Left kidney (tissue), 2 donors: ENCODE measurements around the gene SLC13A4. TPM values are rescaled to one million over a fixed set of nuclear protein-coding genes. Genes with fewer than 3 reads are reported as not detected.
A peak's percentile ranks its signal among the peaks of the same experiment; 100 is the strongest.
"Not testable (repeated sequence)": the region's sequence is repeated elsewhere in the genome, so short reads cannot be mapped to it uniquely, and the experiment has no call there.

ENCODE experiments used
- DNase-seq: peaks from one replicate; pipeline ENCODE4 v3.0.0-alpha.2; 2013
- polyA plus RNA-seq: library from polyadenylated mRNA; unstranded; fragments of 120-200 nt; gene quantifications from one replicate; pipeline ENCODE4 v1.2.1, GENCODE V29; 2013; ENCODE audit not compliant: insufficient read length

SLC13A4 gene
- polyA plus RNA-seq, 1 donor: 6.2 TPM

DNA sequence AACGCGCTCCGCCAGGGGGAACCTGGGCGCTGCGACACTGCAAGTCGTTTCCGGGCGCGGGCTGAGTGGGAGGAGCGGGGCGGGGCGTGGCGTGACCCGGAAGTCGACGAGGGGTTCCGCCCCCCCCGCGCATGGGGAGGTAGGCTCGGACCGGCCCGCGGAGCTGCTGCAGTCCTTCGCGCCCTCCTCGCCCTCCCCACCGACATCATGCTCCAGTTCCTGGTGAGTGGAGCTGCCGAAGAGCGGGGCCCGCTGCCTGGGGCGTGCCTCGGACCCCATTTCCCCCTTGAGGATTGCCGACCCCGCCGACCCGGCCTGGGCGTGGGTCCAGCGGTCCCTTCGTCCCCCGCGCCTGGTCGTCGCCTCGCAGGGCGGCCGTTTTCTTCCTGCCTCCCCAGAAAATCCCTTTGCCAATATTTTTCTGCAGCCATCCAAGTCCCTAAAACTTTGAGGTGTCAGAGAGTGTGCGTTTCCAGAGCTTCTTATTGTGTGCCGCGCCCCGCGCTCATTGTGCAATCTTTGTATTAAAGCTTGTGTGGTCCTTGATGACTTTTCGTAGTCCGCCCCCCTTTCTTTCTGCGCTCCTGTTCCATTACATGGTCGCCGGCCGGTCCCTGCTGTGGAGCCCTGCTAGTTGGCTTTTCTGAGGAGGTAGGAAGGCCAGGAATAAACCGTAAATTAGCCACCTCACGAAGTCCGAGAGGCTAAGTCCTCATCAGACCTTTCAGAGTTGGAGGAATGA, 65.4 kb downstream of the SLC13A4 start, which contains the start of gene STMP1:
STMP1 (plus strand) TSS at position 142 of the 742 bp plus-strand sequence.
- peak; percentile 93 for DNase-seq

DNA sequence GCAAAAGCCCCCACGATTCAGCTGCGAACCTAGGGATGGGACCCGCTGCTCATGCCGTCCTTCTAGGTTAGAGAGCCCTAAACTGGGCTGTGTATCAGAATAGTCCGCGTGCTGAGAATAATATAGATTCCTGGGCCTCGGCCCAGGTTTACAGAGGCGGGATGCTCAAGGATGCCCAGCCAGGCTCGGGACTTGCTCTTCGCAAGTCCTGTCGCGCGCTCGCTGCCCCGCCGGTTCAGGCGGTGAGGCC, 65.9 kb downstream of the SLC13A4 start:
- no peak for DNase-seq

- DNase-seq: no peak
Measured at GRCh38 chr7:135661311-135662122, 66.5 kb downstream of the SLC13A4 start.

DNA sequence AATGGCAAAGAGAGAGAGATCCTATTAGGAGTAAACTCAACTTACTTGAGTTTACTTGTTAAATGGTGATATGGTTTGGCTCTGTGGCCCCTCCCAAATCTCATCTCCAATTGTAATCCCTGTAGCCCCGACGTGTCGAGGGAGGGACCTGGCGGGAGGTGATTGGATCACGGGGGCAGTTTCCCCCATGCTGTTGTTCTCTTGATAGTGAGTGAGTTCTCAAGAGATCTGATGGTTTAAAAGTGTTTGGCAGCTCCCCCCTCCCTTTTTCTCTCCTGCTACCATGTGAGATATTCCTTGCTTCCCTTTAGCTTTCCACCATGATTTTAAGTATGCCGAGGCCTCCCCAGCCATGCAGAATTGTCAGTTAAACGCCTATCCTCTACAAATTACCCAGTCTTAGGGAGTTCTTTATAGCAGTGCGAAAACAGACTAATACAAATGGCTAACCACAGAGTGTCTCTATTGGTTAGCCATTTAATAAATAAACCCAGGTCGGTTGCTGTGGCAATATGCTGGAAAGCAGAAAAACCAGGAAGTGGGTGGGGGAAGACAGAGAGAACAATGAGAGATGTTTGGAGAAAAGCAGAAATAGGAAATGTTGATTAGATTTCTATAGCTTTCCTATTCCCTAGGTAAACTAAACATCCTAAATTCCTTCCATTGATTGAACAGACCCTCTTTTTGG, 68.7 kb downstream of the SLC13A4 start:
- no peak for DNase-seq

DNA sequence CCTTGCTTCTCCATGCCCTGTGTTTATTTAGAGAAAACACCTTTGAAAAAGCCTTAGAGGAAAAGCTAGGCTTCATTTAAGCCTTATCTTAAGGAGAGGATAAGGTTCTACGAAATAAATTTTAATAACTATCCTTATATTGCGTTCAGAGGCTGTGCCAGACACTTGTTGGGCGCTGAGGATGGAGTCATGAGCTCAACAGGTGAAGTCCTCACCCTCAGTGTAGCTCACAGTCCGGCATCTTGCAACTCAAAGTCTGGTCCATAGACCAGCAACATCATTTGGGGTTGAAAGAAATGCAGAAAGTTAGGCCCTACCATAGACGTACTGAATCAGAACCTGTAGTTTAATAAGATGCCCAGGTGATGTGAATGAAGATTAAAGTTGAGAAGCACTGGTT, 69.4 kb downstream of the SLC13A4 start:
- DNase-seq: no peak

- DNase-seq: no peak
Measured at GRCh38 chr7:135653340-135654080, 74.5 kb downstream of the SLC13A4 start.

- DNase-seq: no peak
Measured at GRCh38 chr7:135650831-135651573, 77.0 kb downstream of the SLC13A4 start.

DNA sequence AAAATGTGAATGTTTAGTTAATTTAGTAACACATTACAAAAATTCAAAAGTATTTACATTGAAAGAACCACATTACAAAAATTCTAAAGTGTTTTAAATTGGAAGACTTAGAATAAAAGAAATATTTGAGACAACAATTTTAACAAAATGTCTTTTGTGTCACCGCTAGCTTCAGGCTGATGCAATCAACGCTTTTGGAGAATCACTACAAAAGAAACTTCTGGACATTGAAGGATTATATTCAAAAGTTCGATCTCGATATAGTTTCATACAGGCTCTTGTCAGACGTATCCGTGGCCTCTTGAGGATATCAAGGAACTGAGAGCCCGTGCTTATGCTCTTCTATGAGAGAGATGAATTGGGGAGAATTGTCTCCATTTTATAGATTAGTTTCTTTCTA, 79.8 kb downstream of the SLC13A4 start:
- no peak for DNase-seq

GRCh38 chr7:135647755-135648154, 80.2 kb downstream of the SLC13A4 start:
- DNase-seq: no peak

- DNase-seq: no peak
Measured at GRCh38 chr7:135645296-135645904, 82.6 kb downstream of the SLC13A4 start.

DNA sequence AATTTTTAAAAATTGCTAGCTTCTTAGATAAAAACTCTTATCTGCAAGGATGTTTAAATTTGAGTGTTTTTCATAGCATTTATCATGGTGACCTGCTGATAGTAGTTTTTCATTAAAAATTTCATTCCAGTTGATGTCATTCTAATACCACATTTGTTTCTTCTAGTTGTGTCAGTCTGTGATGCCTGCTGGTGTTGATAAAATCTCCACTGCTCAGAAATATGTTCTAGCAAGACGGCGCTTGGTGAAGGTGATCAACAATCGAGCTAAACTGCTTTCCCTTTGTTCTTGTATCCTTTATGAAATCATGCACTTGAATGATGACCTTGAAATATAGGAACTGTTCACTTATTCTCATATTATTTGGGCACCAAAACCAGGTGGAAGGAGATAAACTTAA, 83.3 kb downstream of the SLC13A4 start:
- no peak for DNase-seq

- no peak for DNase-seq
Measured at GRCh38 chr7:135644154-135644553, 83.8 kb downstream of the SLC13A4 start.

GRCh38 chr7:135639690-135640089, 88.3 kb downstream of the SLC13A4 start:
- not testable (repeated sequence) for DNase-seq

GRCh38 chr7:135634191-135634878, 93.7 kb downstream of the SLC13A4 start:
- no peak for DNase-seq

Other genes with a start within 250 kb of the SLC13A4 start
- gene CNOT4, start 218.1 kb downstream of the SLC13A4 start, polyA plus RNA-seq: 38.2 TPM
- gene NUP205, start 170.3 kb downstream of the SLC13A4 start, polyA plus RNA-seq: 86.4 TPM
- 76.5 TPM for gene STMP1, start 65.7 kb downstream of the SLC13A4 start, polyA plus RNA-seq
- not detected for gene FAM180A, start 20.6 kb upstream of the SLC13A4 start, polyA plus RNA-seq
- gene MTPN, start 249.2 kb upstream of the SLC13A4 start, polyA plus RNA-seq: 163 TPM